EH (cell line): Measurements from ENCODE around the gene PDLIM5.
"Not testable (repeated sequence)": the region's sequence is repeated elsewhere in the genome, so short reads cannot be mapped to it uniquely, and the experiment has no call there.

Experiments used
- DNase-seq: peaks from one replicate; pipeline ENCODE4 v3.0.0-alpha.2; 2015; ENCODE audit warnings: low read depth

PDLIM5 gene

DNA sequence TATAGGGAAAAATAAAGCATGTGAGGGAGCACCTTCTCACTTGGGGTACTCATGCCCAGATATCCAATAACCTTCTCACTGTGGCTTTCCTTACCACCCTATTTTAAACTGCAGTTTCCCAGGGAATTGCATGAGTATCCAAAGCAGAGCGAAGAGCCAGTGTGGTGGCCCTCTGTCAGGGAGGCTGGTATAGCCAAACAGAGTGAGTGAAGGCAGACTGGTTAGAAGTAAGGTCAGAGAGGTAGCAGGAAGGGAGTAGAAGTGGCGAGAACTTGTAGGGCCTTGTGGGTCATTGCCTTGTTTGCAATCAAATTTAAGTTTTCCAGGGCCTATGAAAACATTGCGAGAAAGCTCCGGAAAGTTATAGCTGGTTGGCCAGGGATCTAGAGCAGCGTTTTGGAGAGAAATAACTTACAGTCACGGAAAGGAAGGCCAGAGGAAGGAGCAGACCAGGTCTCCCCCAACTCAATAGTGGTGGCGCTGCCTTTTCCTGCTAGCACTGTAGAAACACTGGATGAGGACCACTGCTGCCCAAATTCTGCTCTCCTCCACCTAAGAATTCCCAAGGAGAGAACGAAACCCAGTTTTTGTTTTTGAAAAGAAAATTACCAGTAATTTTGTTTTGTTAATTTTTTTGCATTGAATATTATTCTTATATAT lies 77.2 kb downstream of the PDLIM5 start:
- DNase-seq, result no peak

DNA sequence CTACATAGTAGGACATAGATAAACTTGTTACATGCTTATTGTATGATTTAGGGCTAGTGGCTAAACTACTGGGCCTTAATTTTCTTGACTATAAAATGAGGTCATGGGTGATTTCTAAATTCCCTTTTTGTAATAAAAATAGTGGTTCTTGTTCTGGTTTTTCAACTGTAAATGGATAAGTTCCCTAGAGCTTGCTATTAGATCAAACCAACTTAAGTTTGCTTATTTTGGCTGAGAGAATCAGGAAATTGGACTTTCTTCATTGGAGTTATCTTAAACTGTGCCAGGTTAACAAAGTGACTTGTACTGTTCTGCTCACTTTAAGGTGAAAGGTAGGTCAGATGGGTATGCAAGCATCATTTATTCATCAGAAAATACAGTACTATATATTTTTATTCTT lies 78.3 kb downstream of the PDLIM5 start:
- no peak for DNase-seq

DNA sequence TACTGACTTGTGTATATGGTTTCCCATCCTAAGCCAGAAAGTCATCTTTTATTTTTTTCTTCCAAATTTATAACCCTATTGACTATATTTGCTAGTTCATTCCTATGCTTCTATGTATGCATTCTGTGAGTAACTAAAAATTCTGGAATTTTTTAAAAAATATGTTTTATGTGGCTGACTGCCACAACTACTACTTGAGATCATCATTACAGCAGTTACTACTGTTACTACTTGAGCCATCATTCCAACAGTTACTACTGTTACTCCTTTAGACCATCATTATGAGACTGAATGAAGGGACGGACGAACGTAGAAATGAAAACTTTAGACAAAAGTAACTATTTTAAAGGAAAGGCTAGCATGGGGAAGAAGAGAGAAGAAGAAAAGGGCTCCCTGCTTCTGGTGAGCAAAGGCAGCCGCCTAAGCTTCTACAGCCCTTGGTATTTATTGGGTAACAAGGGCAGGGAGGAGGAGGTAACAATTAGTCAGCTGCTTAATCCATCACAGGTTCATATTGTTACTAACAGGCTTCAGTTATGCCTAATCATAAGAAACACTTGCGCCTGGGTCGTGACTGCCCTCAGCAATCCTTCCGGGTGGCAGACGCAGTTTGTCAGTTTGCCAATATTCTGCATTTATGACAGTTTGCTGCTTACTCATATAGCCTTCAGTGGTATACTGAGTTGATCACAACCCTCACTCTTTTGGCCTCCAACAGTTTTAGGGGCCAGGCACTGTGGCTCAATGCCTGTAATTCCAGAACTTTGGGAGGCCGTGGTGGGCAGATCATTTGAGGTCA lies 80.4 kb downstream of the PDLIM5 start:
- peak; percentile 89 for DNase-seq

DNA sequence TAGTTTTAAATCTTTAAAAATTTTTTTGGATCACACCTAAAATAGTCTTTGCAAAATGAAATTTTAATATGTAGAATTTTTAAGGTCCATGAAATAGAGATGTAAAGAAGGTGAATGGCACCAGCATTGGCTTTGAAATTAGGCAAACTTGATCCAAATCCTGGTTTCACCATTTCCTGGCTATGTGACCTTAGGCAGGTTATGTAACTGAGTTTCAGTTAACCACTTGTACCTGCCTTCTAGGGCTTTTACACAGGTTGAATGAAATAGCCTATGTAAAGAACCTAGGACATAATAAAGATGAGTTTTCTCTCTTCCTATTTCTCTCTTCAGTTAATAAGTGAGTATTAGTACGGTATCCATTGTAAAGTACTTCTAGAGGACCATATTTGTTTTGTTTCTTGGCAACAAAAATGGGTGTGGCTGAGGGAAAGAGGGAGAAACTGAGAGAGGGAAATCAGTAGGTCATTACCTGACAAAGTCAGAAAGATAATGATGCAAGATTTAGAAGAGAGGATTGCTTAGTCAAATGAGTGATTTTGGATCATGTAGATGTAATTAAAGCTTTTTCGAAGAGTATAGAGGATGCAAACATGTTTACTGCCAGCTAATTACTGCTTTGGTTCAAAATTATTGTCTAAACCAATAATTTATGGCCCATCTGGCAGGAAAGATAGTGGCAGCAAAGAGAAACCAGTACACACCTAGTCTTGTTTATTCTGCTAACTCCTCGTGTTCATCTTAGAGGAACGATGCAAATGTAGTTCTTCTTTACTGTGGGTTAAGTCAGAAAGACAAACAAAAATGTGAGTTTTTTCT lies 81.9 kb downstream of the PDLIM5 start:
- DNase-seq, result no peak

DNA sequence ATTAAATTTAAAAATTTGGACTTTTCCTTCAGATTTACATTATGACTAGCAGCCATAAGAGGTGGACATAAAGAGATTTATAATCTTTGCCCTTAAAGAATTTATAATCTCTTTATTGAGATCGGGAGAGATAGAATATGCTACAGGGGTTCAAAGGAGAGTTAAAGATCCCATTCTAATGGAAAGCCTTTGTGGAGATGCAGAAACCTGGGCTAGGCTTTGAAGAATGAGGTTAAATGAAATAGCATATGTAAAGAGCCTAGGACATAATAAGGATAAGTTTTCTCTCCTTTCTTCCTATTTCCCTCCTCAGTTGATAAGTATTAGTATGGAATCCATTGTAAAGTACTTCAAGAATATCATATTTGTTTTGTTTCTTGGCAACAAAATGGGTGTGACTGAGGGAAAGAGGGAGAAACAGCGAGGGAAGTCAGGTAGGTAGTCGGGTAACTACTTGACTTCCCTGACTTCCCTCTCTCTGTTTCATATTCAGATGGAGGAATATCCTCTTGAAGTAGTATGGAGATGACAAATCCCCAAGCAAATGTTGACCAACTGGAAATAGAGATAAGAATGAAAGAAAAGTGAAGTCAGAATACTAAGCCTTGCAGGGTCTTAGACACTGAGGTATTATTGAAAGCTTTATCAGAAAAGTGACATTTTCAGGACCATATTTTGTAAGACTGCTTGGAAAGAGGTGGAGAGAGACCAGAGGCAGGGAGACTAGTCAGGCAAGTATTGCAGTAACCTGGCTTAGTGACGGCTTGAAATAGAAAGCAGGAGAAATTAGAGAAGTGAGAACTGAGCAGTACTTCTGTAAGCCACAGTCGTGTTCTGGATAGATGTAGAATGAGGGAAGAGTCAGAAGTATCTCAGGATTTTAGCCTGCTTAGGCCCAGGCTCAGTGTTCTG lies 82.9 kb downstream of the PDLIM5 start:
- DNase-seq, result no peak

DNA sequence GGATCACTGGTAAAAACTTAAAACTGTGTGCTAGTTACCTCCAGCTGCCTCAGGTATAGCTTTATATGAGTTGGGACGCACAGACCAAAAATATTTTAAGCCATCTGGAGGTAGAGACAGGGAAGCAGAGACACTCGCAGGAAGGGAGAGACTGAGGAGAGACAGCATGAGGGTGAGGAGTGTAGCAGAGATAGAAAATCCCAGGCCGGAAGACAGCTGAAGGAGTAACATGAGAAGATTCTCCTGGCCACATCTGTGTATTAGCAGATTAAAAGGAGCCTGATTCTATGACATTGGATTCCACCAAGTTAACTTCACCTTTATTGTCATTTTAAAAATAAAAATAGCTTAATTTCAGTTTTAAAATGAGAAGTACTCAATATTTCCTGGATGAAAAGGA lies 84.3 kb downstream of the PDLIM5 start:
- no peak for DNase-seq

DNA sequence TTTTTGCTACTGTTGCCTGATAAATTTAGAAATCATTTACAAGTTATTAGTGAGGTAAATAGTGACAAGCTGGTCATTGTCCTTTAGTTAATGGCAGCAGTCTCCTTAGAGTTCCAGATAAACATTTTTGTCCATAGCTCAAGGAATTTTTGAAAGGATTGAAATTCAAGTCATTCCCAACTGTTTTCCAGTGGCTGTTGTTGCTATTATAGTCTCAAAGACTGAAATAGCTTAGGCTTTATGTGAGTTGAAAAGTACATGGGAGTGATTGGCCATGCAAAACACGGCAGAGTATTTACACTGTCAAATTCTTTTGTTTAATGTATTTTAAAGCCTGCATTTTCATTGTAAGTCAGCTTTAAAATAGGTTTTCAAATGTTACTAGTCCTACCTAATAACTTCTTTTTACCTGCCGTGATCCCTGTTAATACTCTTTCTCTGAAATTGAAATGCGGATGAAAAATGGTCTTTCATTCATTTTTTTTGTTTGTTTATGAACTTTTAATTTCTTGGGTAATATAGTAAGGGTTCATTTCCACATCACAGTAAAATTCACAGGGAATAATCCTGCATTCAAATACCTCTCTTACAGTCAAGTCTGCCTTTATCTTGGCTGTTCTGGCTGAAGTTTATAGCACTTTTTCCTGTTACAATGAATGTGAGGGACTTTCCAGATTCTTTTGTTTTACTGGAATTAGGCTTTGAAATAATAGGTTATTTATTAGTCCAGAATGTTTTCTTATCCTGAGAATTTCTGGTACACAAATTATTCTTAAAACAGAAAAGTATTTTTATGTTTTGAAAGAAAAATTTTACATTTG lies 85.1 kb downstream of the PDLIM5 start:
- DNase-seq, result peak; percentile 29

DNA sequence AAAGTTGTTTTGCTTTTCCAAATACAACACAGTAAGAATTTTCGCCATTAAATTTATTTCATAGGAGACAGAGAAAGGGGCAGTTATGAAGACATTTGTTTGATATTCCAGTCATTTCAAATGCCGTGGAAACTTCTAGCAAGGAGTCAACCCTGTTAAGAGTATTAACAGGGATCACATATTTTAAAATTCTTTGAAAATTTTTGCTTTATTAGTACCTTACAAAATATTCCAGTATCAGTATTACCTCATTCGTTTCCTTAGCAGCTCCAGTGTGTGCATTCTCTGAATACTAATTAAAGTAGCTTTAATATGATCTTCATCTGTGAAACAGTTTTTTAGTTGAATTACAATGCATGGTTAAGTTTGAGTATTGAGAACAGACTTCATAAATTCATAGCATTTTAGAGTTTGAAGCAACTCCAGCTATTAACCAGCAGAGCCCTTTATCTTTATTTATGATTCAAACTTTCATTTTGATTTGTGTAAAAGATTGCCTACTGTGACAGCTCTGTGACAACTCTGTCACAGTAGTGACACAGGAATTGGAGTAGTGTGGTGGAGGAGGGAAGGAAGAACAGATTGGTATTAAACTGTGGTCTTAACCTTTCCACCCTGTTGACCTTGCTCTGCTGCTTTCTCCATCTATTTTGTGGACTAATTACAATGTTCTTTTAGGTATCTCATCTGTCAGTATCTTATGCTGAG lies 86.3 kb downstream of the PDLIM5 start:
- no peak for DNase-seq

DNA sequence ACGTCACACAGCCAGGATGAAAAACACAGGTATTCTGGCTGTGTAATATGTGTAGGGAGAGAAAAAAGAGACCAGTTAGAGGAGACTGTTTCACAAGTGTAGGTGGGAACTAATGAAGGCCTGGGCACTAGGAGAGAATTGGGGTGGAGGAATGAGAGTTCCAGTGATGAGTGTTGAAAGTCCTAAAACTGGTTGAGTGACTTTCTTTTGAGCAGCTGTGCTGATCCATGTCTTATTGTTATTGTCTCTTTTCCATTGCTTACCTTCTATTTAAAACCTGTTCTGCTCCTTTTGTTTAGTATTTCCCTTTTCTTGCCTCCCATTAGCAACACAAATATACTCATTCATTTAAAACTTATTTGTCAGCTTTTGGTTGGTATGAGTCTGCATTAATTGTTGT lies 88.7 kb downstream of the PDLIM5 start:
- DNase-seq, result no peak

DNA sequence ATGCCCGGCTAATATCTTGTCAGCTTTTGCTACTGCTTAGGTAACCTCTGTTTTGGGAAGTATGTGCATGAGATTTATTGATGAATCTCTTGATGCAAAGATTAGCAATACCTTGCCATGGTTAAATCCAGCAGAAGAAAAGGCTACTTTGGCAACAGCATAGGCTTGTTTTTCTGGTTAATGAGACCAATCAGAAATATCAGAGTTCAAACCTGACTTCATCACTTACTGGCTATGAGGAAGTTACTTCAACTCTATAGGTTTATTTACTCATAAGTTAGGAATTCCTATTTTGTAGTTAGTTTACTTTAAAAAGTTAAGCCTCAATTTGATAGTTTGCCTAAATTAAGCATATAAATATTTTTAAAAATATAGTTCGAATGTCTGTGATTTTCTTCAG lies 93.1 kb downstream of the PDLIM5 start:
- no peak for DNase-seq

DNA sequence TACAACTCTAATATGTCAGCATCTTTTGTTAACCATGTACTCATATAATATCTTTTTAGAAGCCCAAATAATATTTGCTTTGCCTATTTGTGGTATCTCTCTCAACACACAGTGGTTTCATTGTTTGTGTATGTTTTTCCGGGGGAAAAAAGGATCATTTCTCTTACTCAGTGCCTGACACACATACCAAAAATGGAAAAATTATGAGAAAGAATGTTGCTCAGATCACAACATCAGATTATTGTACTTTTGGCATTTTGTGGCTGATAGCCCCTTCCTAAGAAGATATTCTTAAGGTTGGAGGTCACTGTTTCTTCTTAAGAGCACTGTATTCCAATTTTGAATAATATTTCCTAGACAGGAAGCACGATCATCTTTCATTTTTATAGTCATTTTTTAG lies 93.6 kb downstream of the PDLIM5 start:
- peak; percentile 89 for DNase-seq

DNA sequence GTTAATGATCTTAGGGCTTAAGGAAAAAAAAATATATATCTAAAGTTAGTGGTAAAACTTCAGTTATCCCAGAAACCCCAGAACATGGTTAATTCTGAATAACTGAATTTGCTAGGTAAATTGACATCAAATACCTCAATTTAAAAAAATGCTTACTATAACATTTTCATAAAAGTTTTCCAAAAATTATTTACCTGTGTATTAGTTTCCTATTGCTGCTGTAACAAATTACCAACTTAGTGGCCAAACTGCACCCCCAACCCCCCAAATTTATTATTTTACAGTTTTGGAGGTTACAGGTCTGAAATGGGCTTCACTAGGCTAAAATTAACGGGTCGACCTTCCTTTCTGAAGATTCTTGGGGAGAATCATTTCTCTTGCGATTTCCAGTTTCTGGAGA lies 95.2 kb downstream of the PDLIM5 start:
- no peak for DNase-seq

DNA sequence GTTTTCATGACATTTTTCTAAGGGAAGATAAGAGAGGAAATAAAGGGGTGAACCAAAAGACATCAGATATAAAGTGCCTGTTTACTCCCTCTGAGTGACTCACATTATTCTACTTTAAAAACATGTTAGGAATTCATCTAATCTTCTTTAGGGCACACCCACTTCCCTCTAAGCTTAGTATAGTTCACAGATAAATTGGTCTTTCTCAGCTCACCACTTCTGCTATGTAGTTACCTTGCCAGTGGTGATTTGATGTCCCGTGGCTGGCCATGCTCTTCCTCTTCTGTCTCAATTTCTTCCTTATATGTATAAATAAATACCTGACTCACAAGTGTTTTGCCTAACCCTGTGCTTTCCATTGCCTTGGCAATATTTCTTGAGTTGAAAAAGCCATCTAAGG lies 96.8 kb downstream of the PDLIM5 start:
- peak; percentile 84 for DNase-seq

DNA sequence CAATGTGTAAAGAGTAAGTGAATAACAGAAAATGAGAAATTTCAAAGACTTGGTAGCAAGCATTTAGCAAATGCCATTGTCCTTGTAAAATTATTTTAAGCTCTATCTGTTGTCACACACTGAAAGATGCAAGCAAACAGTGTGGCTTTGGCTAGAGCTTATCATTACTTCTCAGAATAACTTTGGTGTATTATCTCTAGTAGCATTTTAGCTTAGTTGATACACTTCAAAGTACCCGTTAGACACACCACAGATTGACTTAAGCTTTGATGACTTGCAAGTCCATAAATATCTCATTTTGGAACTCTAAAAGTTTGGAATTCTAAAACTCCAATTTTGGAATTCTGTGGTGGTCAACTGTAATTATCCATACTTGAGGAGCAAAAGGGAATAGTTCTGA lies 98.6 kb downstream of the PDLIM5 start:
- DNase-seq, result no peak

DNA sequence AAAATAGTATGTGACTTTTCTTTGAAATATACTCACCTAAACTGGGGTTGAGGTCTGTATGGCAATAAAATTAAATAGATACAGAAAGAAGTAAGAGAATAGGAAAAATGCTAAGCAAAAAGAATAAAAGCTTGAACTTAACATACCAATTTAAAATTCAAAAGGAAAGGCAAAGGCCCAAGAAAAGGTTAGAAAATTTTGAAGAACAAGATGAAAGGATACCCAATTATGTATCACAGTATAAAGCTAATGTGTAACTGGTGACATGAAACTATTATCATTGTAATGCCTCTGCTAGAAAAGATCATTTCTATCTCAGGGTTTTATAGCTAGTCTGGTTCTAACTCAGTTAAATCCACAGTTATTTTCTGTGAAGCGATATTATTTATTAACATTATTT lies 99.1 kb downstream of the PDLIM5 start:
- DNase-seq, result no peak

DNA sequence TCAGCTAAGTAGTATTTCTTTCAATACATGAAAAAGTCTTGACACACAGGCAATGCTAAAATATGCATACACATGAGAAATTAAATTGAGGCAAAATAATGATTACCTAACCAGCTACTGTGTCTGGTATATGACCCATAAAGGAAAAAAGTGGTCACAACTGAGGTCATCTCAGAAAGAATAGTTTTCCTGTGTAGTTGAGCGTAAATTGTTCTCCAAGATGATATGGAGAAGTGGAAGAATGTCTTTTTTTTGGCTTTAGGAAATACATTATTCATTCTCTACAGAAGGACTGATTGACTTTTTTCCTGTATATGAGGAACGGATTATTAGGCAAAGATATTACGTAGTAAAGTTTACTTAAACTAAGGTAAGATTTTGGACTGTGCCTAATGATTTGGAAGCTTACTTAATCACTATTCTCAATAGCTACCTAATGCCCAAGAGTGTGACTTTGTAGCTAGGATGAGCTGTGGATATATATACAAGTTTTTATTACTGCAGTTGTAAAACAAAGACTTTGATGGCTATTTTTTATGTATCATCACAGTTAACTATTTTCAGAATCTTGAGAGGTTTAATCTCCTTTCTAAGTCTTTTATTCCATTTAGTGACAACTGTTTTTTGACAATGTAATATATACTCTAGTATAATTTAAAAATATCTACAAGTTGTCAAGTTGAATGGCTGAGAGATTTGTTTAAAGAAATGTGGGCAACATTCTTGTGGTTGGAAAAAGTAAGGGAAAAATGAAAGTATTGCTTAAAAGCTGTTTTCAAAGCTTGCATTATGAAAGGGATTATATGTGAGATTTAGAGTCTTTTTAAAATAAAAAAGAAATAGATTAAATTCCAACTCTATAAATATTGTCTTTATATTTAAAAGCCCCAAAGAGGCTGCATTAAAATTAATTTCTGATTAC lies 100.2 kb downstream of the PDLIM5 start:
- DNase-seq, result peak; percentile 72

DNA sequence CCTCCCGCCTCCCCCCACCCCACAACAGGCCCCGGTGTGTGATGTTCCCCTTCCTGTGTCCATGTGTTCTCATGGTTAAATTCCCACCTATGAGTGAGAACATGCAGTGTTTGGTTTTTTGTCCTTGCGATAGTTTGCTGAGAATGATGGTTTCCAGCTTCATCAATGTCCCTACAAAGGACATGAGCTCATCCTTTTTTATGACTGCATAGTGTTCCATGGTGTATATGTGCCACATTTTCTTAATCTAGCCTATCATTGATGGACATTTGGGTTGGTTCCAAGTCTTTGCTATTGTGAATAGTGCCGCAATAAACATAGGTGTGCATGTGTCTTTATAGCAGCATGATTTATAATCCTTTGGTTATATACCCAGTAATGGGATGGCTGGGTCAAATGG lies 104.3 kb downstream of the PDLIM5 start:
- not testable (repeated sequence) for DNase-seq

DNA sequence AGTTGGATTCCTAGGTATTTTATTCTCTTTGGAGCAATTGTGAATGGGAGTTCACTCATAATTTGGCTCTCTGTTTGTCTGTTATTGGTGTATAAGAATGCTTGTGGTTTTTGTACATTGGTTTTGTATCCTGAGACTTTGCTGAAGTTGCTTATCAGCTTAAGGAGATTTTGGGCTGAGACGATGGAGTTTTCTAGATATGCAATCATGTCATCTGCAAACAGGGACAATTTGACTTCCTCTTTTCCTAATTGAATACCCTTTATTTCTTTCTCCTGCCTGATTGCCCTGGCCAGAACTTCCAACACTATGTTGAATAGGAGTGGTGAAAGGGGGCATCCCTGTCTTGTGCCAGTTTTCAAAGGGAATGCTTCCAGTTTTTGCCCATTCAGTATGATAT lies 105.9 kb downstream of the PDLIM5 start:
- DNase-seq, result not testable (repeated sequence)

DNA sequence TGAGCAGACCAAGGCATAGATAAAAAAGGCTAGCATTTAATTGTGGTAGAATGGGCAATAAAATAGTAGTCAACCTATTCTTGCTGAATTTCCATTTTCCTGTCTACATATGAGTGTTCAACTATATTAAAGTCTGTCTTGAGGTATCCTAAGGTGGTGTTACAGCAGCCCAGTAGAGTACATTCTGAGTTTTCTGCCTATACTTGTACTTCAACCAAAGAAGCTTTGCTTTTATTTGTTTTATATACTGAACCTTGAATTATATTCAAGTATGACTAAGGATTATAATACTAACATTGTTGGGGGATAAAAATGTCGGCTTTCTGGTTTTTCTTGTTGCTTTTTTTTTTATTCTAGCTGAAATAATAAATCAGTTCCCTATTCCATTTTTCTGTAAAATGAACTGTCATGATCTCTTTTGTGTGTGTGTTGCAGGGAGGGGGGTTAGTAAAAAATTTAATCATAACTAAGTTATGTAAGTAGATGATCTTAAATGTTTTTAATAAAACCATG lies 106.7 kb downstream of the PDLIM5 start:
- DNase-seq, result no peak
